NCI-H2107 treated with DMSO at 0.1 percent for 48 hours (cell line): ENCODE data around the gene TELO2.

Experiments used
- DNase-seq: peaks from one replicate; lab custom pipeline; 2025; ENCODE audit not compliant: unreplicated experiment; lab: John Stamatoyannopoulos, UW

Gene TELO2

GRCh38 chr16:1496464-1496863 lies 3.3 kb downstream of the TELO2 start:
- no peak for DNase-seq

DNA sequence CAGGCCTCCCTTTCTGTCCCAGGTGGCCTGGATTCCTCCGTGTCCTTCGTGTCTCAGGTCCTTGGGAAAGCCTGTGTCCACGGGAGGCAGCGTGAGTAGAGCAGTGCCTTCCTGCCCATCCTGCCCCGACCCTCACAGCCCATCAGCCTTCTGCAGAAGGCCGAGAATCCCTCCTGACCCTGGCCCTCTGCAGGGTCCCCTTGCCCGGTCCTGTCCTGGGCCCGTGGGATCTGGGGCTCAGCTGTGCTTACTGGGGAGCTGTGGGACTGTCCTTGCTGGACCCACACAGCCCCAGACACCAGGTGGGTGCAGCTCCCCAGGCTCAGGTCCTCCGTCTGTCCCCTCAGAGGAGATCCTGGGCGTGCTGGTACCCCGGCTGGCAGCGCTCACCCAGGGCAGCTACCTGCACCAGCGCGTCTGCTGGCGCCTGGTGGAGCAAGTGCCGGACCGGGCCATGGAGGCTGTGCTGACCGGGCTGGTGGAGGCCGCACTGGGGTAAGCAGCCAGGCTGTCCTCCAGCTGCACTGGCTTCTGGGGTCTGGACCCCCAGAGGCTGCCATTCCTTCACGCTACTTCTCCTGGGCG lies 3.9 kb downstream of the TELO2 start:
- no peak for DNase-seq

GRCh38 chr16:1498899-1499676 lies 5.9 kb downstream of the TELO2 start:
- DNase-seq, result no peak

DNA sequence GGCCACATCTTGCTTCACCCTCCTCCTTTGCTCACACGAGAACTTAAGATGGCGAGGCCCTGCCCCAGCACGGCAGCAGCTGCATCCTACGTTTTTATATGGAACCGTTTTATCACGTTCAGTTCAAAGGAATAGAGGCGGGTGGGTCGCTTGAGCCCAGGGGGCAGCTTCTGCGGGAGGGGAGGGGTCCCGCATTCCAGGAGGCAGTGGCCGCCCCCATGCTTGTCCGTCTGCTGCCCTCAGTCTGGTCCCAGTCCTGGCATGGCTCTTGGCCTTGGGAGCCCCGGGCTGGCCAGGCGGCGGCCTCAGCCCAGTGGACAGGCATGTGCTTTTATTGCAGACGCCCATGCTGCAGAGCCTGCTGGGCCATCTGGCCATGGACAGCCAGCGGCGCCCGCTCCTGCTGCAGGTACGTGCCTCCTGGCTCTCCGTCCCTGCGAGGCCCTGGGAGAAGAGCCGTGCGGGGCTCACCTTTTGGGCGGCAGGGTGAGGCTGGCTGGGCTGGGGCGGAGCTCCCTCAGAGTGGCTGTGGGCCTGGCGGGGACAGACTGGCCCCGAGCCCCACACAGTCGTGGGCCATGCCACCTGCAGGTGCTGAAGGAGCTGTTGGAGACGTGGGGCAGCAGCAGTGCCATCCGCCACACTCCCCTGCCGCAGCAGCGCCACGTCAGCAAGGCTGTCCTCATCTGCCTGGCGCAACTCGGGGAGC lies 6.8 kb downstream of the TELO2 start:
- DNase-seq, result no peak

GRCh38 chr16:1500465-1501150 lies 7.4 kb downstream of the TELO2 start:
- no peak for DNase-seq

DNA sequence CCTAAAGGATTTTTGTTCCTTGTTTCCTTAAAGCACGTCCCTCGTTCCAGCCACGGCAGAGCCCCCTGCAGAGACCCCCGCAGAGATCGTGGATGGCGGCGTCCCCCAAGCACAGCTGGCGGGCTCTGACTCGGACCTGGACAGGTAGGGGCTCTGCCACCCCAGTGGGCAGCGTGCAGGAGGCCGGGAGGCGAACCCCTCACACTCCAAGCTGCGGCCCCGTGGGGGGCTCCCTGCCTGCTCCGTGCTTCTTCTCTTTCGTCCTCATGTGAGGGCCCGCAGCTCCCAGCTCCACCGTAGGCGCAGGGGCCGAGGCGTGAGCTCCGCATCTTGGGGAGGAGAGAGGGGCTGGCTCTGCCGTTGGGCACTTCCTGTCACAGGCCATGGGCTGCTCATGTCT lies 8.5 kb downstream of the TELO2 start:
- DNase-seq, result no peak

DNA sequence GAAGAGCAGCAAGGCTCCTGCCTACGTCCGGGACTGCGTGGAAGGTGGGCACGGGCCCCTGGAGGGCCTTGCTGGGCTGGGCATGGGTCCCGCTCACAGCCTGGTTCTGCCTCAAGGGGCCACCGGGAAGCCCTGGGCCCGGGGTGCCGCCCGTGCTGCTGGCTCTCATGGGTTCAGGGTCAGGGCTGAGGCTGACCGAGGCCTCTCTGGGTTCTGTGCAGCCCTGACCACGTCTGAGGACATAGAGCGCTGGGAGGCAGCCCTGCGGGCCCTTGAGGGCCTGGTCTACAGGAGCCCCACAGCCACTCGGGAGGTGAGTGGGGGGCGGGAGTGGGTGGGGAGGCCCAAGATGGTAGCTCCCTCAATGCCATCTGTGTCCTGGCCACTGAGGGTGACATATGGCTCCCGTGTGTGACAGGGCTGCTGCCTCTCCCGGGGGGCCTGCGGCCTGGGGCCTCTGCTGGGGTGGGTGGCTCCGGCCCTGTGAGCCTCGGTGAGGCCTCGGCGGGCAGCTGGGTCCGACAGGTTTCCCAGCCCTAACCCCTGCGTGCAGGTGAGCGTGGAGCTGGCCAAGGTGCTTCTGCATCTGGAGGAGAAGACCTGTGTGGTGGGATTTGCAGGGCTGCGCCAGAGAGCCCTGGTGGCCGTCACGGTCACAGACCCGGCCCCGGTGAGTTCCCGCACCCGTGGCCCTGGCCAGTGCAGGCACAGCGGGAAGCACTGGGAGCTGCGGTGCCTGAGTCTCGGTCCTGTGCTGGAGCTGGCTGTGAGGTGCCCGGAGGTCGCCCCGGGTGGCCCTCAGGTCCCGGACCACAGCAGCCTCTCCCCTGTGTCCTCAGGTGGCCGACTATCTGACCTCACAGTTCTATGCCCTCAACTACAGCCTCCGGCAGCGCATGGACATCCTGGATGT lies 9.2 kb downstream of the TELO2 start:
- DNase-seq, result no peak

DNA sequence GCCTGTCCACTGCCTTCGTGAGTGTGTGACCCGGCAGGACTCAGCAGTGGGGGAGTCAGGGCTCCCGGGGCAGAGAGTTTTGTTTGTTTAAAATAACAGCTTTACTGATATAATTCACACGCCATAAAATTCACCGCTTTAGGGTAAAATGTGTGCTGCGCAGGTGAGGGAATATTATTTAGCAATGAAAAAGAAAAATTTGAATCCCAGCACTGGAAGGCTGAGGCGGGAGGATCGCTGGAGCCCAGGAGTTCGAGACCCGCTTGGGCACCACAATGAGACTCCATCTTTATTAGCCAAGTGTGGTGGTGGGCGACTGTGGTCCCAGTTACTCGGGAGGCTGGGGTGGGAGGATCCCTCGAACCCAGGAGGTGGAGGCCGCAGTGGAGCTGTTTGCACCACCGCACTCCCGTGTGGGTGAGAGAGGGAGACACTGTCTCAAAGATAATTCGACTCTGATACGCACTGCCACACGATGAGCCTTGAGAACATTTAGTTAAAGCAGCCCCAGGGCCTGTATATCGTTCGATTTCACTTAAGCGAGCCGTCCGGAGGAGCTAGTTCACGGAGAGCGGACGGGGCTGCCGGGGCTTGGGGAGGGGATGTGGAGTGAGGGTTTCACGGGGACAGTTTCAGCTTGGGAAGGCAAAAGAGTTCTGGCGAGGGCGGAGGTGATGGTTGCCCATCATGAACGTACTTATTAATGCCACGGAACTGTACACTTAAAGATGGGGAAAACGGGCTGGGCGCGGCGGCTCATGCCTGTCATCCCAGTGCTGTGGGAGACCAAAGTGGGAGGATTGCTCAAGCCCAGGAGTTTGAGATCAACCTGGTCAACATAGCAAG lies 10.2 kb downstream of the TELO2 start:
- no peak for DNase-seq

DNA sequence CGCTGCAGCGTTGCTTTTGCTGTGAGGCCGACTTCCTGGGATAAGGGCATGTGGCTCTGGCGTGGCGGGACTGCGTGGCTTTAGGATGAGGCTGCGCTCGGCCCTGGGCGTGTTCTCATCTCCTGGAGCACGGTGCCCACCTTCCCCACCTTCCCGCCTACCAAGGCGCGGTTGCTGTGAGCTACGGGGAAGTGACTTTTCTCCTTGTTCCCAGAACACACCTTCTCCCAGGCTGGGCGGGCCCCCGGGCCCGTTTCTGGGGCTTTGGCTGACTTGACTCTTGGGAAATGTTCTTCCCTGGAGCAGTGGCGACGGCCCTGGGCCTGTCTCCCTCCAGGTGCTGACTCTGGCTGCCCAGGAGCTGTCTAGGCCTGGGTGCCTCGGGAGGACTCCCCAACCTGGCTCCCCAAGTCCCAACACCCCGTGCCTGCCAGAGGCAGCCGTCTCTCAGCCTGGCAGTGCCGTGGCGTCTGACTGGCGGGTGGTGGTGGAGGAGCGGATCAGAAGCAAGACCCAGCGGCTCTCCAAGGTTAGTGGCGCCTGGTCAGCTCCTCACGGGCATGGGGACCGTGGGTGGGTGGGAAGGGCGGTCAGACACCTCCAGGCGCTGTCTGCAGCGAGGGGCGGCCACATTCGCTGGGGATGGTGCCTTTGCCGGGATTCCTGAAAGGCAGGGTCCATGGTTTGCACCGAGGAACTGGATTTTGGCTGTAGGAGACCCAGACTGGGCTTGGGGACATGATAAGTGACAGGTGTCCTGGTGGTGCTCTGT lies 12.1 kb downstream of the TELO2 start:
- no peak for DNase-seq

DNA sequence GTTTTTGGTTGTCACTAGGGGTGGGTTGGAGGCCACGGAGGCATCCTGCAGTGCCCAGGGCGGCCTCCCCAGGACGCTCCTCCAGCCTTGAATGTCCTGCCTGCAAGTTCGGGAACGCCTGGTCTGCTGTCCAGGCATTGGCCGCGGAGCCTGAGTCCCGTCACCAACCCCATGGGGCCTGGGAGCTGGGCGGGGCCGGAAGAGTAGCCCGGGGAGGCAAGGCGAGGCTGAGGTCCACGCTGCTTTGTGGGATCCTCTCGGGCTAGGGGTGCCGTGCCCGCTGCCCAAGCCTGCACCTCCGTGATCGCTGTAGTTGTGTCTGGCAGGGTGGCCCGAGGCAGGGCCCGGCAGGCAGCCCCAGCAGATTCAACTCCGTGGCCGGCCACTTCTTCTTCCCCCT lies 12.8 kb downstream of the TELO2 start:
- DNase-seq, result no peak

DNA sequence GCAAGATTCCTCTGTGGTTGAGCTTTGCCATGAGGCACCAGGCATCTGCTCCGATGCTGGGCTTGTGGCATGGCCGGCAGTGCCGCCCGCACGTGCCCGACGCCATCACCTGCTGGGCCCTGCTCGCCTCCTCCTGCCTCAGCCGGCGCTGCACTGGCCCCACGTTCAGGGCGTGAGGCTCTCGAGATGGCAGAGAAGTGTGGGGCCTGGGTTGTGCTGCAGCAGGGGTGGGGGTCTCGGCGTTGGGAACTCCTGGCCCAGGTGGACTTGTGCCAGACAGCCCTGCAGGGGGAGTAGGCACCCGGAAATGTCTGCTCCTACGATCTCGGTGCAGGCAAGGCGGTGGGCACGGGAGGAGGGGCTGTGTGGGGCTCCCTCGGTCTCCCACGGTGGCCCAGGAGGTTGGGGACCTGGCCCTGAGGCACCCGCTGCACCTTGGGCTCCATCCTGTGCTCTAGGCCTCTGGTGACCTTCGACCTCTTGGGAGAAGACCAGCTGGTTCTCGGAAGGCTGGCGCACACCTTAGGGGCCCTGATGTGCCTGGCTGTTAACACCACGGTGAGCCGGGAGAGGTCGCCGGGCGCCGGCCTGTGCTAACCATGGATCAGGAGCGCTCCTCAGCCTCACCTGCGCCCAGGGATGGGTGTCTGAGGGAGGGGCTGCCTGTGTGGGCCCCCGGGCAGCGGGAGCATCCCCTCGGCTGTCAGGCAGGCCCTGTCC lies 13.5 kb downstream of the TELO2 start:
- no peak for DNase-seq

DNA sequence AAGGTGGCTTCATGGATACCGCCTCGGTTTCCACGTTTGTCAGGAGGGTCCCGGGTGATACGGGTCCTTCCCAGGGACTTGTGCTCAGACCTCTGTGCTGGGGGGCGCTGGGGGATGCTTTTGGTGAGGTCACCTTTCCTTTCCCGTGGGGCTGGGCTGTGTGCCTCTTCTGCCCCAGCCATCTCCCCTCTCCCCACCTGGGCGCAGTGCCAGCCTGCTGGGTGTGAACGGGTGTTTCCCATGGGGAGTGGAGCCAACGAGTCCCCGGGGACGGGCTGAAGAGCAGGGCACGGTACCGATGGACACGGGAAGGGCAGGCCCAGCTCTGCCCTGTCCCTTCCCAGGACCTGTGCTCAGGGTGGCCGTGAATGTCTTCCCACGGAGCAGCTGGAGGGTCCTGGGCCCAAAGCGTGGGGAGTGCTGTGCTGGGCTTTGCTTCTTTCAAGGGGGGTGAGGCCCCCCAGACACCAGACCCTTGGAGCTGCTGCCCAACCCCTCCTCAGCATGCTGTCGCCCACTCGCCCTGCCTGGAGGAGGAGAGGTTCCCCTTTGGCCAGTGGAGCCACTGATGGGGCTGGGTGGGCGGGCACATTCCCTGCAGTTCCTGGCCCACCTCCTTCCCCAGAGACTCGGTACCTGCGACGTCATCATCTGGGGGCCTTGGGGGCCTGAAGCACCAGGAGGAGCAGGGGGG lies 15.5 kb downstream of the TELO2 start:
- DNase-seq, result no peak

DNA sequence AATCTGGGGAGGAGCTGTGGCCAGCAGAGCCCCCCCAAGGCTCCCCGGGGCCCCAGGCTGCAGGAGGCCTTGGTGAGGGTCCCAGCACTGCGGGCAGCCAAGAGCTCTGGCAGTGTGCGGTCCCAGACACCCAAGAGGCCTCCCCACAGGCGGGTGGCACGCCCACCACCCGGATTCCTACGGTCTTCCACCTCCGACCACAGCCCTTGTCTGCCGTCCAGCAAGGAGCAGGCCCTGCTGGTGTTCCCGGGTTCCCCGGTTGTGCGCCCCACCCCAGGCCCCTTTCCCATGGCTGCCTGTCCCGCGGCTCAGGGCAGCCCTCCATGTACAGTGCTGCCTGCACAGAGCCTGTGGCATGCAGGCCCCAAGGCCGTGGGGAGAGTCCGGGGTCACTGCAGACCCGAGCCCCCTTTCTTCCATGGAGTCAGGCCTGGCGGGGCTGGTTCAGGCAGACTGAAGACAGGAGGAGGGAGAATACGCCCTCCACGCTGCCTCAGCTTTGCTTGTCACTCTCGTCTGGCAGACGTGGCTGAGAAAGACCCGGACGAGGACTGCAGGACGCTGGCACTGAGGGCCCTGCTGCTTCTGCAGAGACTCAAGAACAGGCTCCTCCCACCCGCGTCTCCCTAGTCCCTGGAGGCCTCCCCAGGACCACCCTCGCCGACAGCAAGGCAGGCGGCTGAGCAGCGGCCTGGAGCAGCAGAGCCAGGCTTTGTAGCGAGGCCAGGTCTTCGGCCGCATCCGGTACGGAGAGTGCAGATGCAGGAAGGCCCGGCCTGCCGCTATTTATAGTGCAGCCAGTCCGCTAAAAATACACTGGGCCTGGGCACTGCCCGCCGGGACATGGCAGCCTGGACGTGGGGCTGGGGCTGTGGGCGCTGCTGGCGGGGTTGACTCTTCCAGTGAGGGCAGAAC lies 16.4 kb downstream of the TELO2 start:
- DNase-seq, result no peak

DNA sequence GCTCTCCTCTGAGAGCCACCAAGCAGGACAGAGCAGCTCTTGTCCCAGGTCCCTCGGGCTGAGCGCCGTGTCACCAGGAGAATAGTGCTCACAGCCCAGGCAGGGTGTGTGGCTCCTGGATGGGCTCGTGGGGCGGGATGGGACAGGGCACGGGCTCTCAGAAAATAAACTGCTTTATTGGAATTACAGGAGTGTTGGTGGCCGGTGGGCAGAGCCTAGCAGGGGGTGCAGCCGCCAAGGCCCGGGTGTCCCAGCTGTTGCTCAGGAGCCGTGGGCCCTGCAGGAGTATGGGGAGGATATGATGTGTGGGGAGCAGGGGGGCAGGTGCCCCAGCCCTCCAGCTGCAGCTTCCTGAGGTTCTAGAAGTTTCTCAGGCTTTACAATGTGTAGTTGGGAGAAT lies 17.1 kb downstream of the TELO2 start:
- DNase-seq, result no peak

- DNase-seq, result no peak
Observed at GRCh38 chr16:1510941-1511351, 17.8 kb downstream of the TELO2 start.

- DNase-seq, result no peak
Observed at GRCh38 chr16:1511662-1512569, 18.8 kb downstream of the TELO2 start.
